Right kidney (tissue), 9 donors: ENCODE measurements around the gene KLHDC2.
A peak's percentile ranks its signal among the peaks of the same experiment; 100 is the strongest.
"Not testable (repeated sequence)": the region's sequence is repeated elsewhere in the genome, so short reads cannot be mapped to it uniquely, and the experiment has no call there.

Source experiments
- DNase-seq: peaks from one replicate; pipeline ENCODE4 v3.0.0-alpha.2; 2016
- long read RNA-seq, 8 donors: transcript quantifications; one replicate each; lab custom pipeline, GENCODE V29; 2026

KLHDC2 gene, protein sequence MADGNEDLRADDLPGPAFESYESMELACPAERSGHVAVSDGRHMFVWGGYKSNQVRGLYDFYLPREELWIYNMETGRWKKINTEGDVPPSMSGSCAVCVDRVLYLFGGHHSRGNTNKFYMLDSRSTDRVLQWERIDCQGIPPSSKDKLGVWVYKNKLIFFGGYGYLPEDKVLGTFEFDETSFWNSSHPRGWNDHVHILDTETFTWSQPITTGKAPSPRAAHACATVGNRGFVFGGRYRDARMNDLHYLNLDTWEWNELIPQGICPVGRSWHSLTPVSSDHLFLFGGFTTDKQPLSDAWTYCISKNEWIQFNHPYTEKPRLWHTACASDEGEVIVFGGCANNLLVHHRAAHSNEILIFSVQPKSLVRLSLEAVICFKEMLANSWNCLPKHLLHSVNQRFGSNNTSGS
- long read RNA-seq, donor 1, full-length matches to known transcripts: 63 of 68 reads
- long read RNA-seq, donor 1, partial matches to known transcripts: 0 of 68 reads
- long read RNA-seq, donor 1, other reads (novel, unspliced or antisense): 5 of 68 reads
- long read RNA-seq, donor 2, full-length matches to known transcripts: 40 of 51 reads
- long read RNA-seq, donor 2, partial matches to known transcripts: 6 of 51 reads
- long read RNA-seq, donor 2, other reads (novel, unspliced or antisense): 5 of 51 reads
- long read RNA-seq, donor 3, full-length matches to known transcripts: 25 of 35 reads
- long read RNA-seq, donor 3, partial matches to known transcripts: 10 of 35 reads
- long read RNA-seq, donor 3, other reads (novel, unspliced or antisense): 0 of 35 reads
- long read RNA-seq, donor 4, full-length matches to known transcripts: 38 of 44 reads
- long read RNA-seq, donor 4, partial matches to known transcripts: 0 of 44 reads
- long read RNA-seq, donor 4, other reads (novel, unspliced or antisense): 6 of 44 reads
- long read RNA-seq, donor 5, full-length matches to known transcripts: 47 of 59 reads
- long read RNA-seq, donor 5, partial matches to known transcripts: 7 of 59 reads
- long read RNA-seq, donor 5, other reads (novel, unspliced or antisense): 5 of 59 reads
- long read RNA-seq, donor 6, full-length matches to known transcripts: 42 of 52 reads
- long read RNA-seq, donor 6, partial matches to known transcripts: 10 of 52 reads
- long read RNA-seq, donor 6, other reads (novel, unspliced or antisense): 0 of 52 reads
- long read RNA-seq, donor 7: 0 reads
- long read RNA-seq, donor 8, full-length matches to known transcripts: 40 of 56 reads
- long read RNA-seq, donor 8, partial matches to known transcripts: 11 of 56 reads
- long read RNA-seq, donor 8, other reads (novel, unspliced or antisense): 5 of 56 reads

DNA sequence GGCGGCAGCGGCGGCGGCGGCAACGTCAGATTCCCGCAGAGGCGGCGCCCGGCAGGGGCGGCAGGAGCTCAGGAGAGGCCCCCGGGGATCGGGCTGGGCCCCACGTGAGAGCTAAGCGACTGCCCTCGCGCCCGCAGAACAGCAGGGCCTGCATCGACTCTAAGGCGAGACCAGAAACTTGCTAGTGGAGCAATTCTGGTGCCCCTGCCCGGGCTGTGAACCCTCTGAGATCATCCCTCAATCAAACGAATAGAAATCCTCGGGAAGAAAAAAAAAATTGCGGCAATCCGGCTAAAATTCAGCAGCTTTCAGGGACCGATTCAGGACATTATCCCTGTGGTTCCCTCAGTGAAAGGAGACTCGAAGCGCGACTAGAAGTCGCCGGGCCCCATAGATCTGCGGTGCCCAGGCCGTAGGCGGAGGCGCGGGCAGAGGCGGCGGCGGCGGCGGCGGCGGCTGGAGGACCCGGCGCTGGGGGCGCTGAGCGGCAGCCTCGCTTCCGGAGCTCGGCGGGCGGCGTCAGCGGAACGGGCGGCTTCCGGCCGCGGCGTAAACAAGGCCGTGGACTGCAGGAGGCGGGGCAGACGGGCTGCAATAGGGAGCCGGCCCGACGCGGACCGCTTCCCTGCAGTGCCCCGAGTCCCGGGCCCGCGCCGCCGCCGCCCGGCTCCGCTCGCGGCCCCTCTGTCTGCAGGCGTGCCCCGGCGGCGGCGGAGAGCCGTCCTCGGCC is at the start of gene KLHDC2:
Gene KLHDC2 (plus strand): TSS at position 583 of the 730 bp plus-strand sequence. CDS start 316 bp downstream, outside the sequence.
- peak; percentile 97 for DNase-seq

DNA sequence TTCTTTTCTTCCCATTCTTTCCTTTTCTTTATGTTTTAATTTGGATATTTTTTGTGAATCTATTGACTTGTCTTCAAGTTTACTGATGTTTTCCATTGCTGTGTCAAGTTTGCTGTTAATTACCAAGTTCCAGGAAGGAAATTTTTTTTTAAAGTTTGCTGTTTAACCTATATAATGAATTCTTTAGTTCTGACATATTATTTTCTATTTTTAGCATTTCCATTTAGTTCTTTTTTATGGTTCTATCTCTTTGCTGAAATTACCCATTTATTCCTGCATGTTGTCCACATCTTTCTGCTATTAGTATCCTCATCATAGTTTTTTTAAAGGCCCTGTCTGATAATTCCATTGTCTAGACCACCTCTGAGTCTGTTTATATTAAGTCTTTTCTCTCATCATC is 47.2 kb upstream of the KLHDC2 start:
- DNase-seq: no peak

DNA sequence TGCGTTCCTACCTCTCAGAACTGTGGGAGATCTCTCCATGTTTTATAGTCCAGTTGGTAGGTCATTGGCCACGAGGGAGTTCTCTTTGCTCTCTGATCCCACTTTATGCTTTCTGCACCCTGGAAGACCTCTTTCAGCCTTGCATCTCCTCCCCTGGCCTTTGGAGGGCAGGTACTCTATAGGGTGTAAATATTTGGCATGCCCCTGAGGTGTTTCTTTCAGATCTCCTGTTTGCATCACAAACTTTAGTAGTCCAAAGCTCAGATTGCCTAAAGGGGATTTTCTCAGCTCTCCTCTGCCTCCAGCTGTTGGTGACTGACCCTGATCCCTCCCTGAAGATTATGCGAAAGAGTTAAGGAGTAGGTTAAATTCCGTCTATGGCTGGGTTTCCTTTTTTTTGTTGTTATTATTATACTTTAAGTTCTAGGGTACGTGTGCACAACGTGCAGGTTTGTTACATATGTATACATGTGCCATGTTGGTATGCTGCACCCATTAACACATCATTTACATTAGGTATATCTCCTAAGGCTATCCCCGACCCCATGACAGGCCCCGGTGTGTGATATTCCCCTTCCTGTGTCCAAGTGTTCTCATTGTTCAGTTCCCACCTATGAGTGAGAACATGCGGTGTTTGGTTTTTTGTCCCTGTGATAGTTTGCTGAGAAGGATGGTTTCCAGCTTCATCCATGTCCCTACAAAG is 46.1 kb upstream of the KLHDC2 start:
- DNase-seq: not testable (repeated sequence)

DNA sequence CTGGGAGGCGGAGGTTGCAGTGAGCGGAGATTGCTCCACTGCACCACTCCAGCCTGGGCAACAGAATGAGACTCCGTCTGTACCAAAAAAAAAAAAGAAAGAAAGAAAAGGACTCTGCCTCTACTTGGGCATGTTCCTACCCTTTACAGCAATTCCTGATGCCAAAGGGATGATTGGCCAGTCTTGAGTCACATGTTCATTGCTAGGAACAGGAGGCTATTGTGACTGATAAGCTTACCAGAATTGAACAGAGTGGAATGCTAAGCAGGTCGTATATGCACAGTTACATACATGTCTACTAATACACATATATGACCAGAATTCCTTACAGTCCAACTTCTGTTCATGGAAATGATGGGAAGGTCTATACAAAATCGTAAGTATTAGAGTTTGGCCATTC is 40.8 kb upstream of the KLHDC2 start:
- DNase-seq: no peak

DNA sequence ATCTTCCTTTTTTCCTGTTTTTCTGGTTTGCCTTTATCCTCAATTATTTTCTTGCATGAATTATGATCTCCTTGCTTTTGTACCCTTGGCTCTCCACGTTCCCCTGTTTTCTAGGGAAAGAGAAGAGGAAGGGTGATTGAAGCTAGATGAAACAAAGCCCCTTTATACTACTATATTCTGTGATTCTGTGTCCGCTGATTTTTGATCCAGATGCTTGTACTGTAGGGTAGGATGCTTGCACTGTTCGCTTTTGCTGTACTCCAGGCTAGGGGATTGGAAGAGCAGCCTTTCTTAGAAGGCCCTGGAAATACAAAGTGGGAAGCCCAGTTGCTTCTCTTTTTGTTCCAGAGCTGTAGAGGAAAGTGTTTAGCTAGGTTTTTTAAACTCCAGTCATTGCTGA is 35.1 kb upstream of the KLHDC2 start:
- DNase-seq: no peak

DNA sequence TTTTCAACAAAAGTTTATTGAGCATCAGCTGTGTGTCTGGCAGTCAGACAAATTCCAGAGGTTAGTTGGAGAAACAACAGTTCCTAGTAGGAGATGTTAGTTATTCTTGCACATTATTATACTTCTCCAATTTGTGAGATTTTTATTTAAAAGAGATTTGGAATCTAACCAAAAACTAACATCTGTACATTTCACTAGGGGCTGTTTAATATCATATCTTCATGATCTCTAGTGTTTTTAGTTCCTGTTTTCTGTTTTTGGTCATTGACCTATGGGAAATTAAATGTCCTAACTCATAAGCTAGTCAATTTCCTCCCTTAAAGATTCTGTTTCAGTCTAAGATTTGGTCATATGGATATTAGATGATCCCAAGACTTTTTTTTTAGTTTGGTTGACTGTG is 34.1 kb upstream of the KLHDC2 start:
- no peak for DNase-seq

DNA sequence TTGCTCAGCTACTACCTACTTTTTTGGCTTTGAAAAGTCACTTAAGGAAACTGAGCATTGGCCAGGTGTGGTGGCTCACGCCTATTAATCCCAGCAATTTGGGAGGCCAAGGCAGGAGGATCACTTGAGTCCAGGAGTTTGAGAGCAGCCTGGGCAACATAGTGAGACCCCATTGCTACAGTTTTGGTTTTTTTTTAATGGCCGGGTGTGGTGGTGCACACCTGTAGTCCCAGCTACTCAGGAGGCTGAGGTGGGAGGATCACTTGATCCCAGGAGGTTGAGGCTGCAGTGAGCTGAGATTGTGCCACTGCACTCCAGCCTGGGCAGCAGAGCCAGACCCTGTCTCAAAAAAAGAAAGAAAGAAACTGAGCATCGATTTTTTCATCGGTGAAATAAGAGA is 32.3 kb upstream of the KLHDC2 start:
- not testable (repeated sequence) for DNase-seq

DNA sequence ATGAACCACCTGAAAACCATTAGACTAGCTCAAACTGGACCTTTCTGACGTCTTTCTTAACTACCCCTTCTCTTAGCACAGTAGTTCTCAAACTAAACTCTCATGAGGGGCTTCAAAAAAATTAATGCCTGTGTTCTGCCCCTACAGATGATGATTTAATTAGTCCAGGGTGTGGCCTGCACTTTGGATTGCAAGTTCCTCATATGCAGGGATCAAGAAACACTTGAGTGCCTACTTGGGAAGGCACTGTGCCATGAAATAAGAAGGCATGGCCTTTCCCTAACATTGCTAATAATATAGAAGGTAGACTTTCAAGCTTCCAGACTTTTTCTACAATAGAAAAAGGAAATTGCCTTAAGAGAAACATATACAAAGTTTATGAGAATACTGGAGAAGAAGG is 22.8 kb upstream of the KLHDC2 start:
- no peak for DNase-seq

DNA sequence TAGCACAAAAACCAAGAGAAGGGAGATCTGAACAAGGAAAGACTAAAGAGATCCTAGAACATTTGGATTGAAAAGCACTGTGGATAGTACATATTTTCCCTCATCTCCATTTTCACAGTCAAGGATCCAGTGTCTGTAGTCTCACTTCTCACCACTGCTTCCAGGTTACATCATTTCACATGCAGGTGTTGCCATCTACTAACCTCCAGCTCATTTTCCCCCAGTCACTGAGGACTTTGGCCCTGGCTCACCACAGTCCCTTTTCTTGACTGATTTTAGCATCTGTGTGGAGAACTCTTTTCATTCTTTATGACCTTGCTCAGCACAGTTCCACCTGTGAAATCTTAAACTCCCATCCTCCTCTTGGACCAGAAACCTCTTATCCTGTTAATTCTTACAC is 21.5 kb upstream of the KLHDC2 start:
- not testable (repeated sequence) for DNase-seq

DNA sequence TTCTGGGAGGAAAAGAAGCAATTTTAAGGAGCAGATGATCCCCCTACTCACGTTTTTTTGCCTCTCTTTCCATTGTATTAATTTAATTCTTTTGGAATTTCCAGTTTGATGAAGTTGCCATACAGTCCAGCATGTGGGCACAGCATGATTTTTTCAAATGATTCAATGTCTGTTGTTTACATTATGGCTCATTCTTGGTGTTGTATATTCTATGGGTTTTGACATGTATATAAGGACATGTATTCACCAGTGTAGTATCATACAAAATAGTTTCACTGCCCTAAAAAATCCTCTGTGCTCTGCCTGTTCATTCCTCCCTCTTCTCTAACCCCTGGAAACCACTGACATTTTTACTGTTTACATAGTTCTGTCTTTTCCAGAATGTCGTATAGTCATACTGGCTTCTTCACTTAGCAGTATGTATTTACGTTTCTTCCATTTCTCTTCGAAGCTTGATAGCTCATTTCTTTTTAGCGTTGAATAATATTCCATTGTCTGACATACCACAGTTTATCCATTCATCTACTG is 13.3 kb upstream of the KLHDC2 start:
- DNase-seq: no peak

DNA sequence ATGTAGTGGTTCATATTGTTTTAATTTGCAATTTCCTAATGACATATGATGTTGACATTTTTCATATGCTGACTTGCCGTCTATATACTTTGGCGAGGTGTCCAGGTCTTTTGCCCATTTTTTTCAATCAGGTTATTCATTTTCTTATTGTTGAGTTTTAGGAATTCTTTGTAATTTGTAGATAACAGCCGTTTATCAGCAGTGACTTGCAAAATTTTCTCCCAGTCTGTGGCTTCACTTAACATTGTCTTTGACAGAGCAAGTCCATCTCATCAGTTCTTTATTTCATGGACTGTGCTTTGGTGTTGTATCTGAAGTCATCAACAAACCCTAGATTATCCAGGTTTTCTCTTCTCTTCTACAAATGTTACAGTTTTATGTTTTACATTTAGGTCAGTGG is 12.6 kb upstream of the KLHDC2 start:
- no peak for DNase-seq

DNA sequence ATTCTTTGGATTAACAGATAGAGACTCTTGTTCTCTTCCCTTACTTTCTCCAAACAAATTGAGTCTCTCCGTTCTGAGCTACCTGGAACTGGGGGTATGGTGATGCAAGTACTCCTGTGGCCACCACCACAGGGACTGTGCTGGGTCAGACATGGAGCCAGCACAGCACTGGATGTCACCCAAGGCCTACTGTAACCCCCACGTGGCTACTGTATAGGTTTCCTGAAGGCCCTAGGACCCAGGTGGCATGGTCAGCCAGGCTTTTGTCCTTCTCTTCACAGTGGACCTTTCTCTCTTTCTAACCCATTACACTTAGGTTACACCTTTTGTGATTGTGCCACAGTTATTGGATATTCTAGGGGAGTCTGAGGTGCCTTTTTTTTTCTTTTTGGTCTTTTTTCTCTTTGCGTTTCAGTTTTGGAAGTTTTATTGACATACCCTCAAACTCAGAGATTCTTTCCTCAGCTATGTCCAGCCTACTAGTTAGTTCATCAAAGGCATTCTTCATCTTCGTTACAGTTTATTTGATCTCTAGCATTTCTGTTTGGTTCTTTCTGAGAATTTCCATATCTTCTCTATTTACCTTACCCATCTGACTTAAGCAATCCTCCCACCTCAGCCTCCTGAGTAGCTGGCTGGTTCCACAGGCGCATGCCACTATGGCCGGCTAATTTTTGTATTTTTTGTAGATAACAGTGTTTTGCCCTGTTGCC is 6.0 kb upstream of the KLHDC2 start:
- no peak for DNase-seq

DNA sequence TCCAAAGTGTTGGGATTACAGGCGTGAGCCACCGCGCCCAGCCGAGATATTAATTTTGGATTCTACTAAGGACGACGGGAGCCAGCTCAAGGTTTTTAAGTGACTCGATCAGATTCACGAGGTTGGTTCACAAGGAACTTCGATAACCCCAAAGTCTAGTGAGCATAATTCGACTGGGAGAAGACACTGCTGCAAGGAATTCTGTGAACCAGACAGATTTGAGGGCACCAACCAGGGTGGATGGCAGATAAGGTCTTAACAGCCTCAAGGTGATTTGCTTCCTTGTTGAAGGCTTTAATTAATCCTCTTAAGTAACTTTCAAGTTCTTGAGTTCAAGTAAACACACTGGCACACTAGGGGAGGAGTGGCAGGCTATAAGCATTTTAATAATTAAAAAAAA is 1.1 kb upstream of the KLHDC2 start:
- DNase-seq: no peak

DNA sequence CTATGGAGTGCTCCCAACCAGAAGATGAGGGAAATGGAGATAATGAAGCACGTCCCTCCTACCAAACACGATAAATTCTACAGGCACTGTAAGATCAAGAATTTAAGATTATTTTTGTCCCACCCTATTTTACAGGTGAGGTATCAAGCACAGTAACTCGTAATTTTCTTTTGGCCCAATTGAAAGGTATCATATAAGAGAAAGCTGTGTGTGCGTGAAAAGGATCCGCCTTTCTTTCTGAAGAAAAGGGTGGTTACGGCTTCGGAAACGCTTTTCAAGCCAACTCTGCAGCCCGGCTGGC is 733 bp upstream of the KLHDC2 start:
- no peak for DNase-seq

DNA sequence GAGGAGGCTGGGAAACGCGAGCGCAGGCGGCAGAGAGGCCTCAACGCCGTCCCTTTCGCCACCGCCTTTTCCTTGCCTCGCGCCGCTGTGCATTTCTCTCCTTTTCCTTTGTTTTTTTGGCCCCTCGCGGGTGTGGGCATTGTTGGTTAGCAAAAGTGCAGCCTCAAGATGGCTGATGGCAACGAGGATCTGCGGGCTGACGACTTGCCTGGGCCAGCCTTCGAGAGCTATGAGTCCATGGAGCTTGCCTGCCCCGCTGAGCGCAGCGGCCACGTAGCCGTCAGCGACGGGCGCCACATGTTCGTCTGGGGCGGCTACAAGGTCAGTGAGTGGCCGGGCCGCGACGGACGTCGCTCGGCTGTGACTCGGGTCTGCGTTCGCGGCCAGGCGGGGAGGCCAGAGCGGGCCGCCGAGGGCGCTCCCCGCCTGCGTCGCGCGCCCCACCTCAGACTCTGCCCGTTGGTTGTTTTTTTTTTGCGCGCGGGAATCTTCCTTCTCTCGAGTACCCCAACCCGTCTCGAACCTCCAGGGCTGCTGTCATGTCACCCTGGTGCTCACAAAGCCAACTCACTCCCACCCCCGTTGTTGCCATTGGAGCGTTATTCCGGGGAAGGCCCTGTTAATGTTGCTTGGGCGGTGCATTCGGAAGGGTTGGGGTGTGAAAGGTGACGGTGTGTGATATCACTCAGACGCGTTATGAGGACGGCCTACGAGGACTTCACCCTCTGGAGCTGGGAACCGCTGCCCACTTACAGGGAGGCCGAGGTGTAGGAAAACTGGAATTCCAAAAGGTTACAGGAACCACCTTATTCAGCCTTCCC is 558 bp downstream of the KLHDC2 start:
- DNase-seq: peak; percentile 84

DNA sequence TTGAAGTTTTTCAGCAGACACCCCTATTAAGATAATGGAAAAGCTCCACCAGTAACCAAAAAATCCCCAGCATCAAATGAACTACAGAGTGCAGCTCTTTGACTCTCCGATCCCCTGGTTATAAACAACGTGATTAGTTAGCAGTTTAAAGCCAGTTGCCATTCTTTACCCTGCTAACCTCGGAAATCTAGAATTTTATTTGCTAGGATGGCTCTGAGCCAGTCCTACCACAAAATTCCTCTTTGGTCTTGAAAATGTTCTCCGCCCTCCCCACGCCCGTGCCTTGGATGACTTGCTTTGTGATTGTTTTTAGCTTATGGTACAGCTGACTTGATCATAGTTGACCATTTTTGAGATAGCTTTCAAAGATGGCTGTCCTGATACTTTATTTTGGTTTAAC is 1.2 kb downstream of the KLHDC2 start:
- no peak for DNase-seq

DNA sequence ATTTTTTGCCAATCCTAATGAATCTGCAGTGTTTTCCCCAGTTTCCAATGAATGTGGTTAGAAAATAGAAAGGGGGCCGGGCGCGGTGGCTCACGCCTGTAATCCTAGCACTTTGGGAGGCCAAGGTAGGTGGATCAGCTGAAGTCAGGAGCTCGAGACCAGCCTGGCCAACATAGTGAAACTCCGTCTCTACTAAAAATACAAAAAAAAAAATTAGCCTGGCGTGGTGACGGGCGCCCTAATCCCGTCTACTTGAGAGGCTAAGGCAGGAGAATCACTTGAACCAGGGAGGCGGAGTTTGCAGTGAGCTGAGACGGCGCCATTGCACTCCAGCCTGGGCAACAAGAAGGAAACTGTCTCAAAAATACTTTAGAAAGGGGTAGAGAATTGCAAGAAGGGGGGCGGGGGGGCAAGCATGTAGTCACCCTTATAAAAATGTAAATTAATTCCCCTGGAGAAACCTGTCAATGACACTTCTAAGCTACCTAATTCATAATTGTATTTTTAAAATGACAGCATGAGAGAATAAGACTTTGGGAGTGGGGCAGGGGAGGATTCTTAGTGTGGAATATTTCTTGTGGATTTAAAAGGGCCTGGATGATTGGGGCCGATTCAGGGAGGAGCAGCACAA is 1.7 kb downstream of the KLHDC2 start:
- peak; percentile 25 for DNase-seq

DNA sequence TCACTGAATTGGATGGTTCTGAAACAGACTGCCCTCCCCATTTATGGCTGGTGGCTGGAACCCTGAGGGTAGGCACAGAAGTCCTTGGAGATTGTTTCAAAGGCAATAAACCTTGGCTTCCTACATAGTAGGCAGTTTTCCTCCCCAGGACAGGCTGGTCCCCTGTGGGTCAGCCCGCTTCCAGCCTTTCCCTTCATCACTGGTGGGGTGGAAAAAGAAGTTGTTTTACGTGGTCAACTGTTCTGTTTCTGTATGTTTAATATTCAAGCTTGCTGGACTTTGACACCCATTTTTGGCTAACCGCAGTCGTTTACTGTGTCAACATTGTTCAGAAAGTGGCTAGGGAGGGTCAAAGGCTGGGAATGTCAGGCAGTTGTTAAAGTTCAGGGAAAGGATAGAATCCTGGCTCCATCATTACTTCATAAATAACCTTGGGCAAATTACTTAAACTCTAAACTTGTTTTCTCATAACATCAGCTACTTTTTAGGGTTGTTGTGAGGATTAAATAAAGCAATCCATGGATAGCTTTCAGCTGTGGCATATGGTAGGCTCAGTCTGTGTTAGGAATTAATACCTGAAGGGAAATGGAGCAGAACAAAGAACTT is 2.4 kb downstream of the KLHDC2 start:
- peak; percentile 37 for DNase-seq
